GM12878 (cell line): ENCODE results near the gene RTF2. TPM values are rescaled to one million over a fixed set of nuclear protein-coding genes. Genes with fewer than 3 reads are reported as not detected.

ENCODE experiments used
- CHD1 ChIP-seq: IDR thresholded peaks from 2 replicates; pipeline ENCODE4 v1.6.1; 2012; ENCODE audit warnings: low read depth, low read length, improper control_type of control experiment
- EED ChIP-seq: sonication (generic); IDR thresholded peaks from 2 replicates; pipeline ENCODE4 v1.6.1; 2016; ENCODE audit warnings: antibody characterized with exemption, low read depth
- ETV6 ChIP-seq, 2 experiments: fragments of 450-650 bp in 1 of 2; IDR thresholded peaks in 1 of 2; conservative IDR thresholded peaks in 1 of 2; 2 replicates each; pipeline ENCODE4 v1.6.1; 2014; ENCODE audit warnings: antibody characterized with exemption in 1 of 2, borderline replicate concordance in 1 of 2, low read depth in 1 of 2, mild to moderate bottlenecking in 1 of 2, moderate library complexity in 1 of 2
- IKZF1 ChIP-seq: fragments of 450-650 bp; conservative IDR thresholded peaks from 2 replicates; pipeline ENCODE4 v1.6.1; 2017; ENCODE audit warnings: antibody characterized with exemption, mild to moderate bottlenecking
- JUND ChIP-seq: IDR thresholded peaks from 2 replicates; pipeline ENCODE4 v1.6.1; 2012; ENCODE audit warnings: low read depth, mild to moderate bottlenecking, low read length, improper control_type of control experiment, moderate library complexity
- KAT2A ChIP-seq: conservative IDR thresholded peaks from 2 replicates; pipeline ENCODE4 v1.6.1; 2011; ENCODE audit warnings: low read depth, low read length; ENCODE audit not compliant: control insufficient read depth
- MEF2B ChIP-seq: fragments of 450-650 bp; IDR thresholded peaks from 2 replicates; pipeline ENCODE4 v1.6.1; 2018; ENCODE audit warnings: mild to moderate bottlenecking, moderate library complexity; ENCODE audit not compliant: partially characterized antibody, poor library complexity, severe bottlenecking
- NBN ChIP-seq: fragments of 450-650 bp; IDR thresholded peaks from 2 replicates; pipeline ENCODE4 v1.6.1; 2016
- NR2F1 ChIP-seq: fragments of 450-650 bp; conservative IDR thresholded peaks from 2 replicates; pipeline ENCODE4 v1.6.1; 2017; ENCODE audit warnings: mild to moderate bottlenecking
- PML ChIP-seq: IDR thresholded peaks from 2 replicates; pipeline ENCODE4 v1.6.1; 2012; ENCODE audit warnings: low read length, inconsistent platforms
- POLR2AphosphoS5 ChIP-seq: IDR thresholded peaks from 2 replicates; pipeline ENCODE4 v1.6.1; 2011; ENCODE audit warnings: mild to moderate bottlenecking, low read length, inconsistent platforms
- RBBP5 ChIP-seq: fragments of 200-600 bp; sonication (generic); conservative IDR thresholded peaks from 2 replicates; pipeline ENCODE4 v1.6.1; 2016
- RCOR1 ChIP-seq: conservative IDR thresholded peaks from 2 replicates; pipeline ENCODE4 v1.6.1; 2012; ENCODE audit warnings: low read depth, low read length, improper control_type of control experiment
- SIX5 ChIP-seq: IDR thresholded peaks from 2 replicates; pipeline ENCODE4 v1.6.1; 2011; ENCODE audit warnings: mild to moderate bottlenecking, low read depth, low read length, moderate library complexity; ENCODE audit not compliant: severe bottlenecking
- SREBF2 ChIP-seq: IDR thresholded peaks from 2 replicates; pipeline ENCODE4 v1.6.1; 2012; ENCODE audit warnings: mild to moderate bottlenecking, low read length
- SUPT20H ChIP-seq: IDR thresholded peaks from 2 replicates; pipeline ENCODE4 v1.6.1; 2011; ENCODE audit warnings: low read depth, mild to moderate bottlenecking, low read length, moderate library complexity, borderline replicate concordance; ENCODE audit not compliant: control insufficient read depth
- TCF7 ChIP-seq: IDR thresholded peaks from 2 replicates; pipeline ENCODE4 v1.6.1; 2014; ENCODE audit warnings: antibody characterized with exemption, borderline replicate concordance
- YY1 ChIP-seq: IDR thresholded peaks from 2 replicates; pipeline ENCODE4 v1.6.1; 2011; ENCODE audit warnings: low read depth, mild to moderate bottlenecking, low read length
- polyA plus RNA-seq, 11 experiments: library from polyadenylated mRNA; depleted of rRNA in 4 of 11; unstranded in 6 of 11; stranded (reverse) in 5 of 11; fragments of >200 nt; fragmentation: Nextera tagmentation in 4 of 11; fragmentation: Illumina TruSeq in 1 of 11; extraction: Ambion mirVana in 4 of 11; extraction: Trizol in 1 of 11; gene quantifications; 1 replicate in 1 of 11; 2 replicates in 10 of 11; pipeline versions ENCODE4 v1.2.1 to v1.2.3, GENCODE V29; 2011 to 2016; ENCODE audit warnings: inconsistent platforms in 2 of 11, missing spikeins in 2 of 11, low read depth in 1 of 11
- total RNA-seq, 4 experiments: library from RNA; depleted of rRNA in 3 of 4; stranded (reverse); fragments of >200 nt in 3 of 4; fragmentation: Illumina TruSeq in 1 of 4; extraction: Trizol in 1 of 4; gene quantifications; 2 replicates each; pipeline versions ENCODE4 v1.2.1 to v1.2.3, GENCODE V29; 2013 to 2021
- TF ChIP-seq, protein P1 (sequence below): fragments of 450-650 bp; IDR thresholded peaks from 2 replicates; pipeline ENCODE4 v1.6.1; 2016; ENCODE audit warnings: mild to moderate bottlenecking
- TF ChIP-seq, protein P2 (sequence below): fragments of 450-650 bp; IDR thresholded peaks from 2 replicates; pipeline ENCODE4 v1.6.1; 2017; ENCODE audit warnings: mild to moderate bottlenecking, low read depth, inconsistent platforms; ENCODE audit not compliant: poor library complexity, severe bottlenecking
- TF ChIP-seq, protein P3 (sequence below): IDR thresholded peaks from 2 replicates; pipeline ENCODE4 v1.6.1; 2011; ENCODE audit warnings: low read depth, low read length, improper control_type of control experiment, borderline replicate concordance
- TF ChIP-seq, protein P4 (sequence below): IDR thresholded peaks from 2 replicates; pipeline ENCODE4 v1.6.1; 2012; ENCODE audit warnings: low read depth, low read length, improper control_type of control experiment
- TF ChIP-seq, protein P5 (sequence below): fragments of 450-650 bp; IDR thresholded peaks from 2 replicates; pipeline ENCODE4 v1.6.1; 2017; ENCODE audit warnings: low read depth, mild to moderate bottlenecking, moderate library complexity

Gene RTF2
- total and polyA plus RNA-seq, 10 of the 15 experiments (the other 5 are each of a cell fraction or from before 2014, with no cell fraction given): 66.2 to 133 (median 82.9) TPM

DNA sequence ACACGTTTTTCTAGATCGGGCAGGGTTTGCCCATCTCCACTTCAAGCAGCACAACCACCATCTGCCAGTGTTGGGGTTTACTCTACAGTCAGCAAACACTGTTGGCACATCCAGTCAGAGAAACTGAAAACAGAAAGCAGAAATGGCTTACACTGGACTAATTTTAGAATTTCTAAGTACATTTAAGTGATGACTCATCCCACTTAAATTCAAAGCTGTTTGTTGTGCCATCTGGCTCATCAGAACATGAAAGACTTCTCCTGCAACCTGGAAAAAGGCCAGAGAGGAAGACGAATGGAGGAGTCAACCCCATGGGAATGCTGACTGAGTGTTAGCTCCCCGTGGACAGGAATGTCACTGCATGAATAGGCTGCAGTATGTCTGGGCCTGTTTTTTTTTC lies 86.4 kb downstream of the RTF2 start (continued):
- TF ChIP-seq, protein P1, sequence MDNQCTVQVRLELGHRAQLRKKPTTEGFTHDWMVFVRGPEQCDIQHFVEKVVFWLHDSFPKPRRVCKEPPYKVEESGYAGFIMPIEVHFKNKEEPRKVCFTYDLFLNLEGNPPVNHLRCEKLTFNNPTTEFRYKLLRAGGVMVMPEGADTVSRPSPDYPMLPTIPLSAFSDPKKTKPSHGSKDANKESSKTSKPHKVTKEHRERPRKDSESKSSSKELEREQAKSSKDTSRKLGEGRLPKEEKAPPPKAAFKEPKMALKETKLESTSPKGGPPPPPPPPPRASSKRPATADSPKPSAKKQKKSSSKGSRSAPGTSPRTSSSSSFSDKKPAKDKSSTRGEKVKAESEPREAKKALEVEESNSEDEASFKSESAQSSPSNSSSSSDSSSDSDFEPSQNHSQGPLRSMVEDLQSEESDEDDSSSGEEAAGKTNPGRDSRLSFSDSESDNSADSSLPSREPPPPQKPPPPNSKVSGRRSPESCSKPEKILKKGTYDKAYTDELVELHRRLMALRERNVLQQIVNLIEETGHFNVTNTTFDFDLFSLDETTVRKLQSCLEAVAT: no peak
- TF ChIP-seq SUPT20H (no peak), NR2F1 (no peak), TCF7 (no peak), EED (peak; percentile 74), JUND (peak; percentile 69), ETV6 (conservative IDR thresholded peaks at IDR 0.05 in 1 of 2, IDR thresholded peaks at IDR 0.05 in 1 of 2; ENCODE audit: borderline replicate concordance in 1 of 2, low read depth in 1 of 2) (0 out of 4 replicates have a peak, but pooled peaks of 1 of the 2 experiments have one; percentile 26), MEF2B (peak; percentile 82), POLR2AphosphoS5 (no peak), NBN (0 out of 2 replicates have a peak, but pooled peaks have one; percentile 24), KAT2A (no peak), YY1 (0 out of 2 replicates have a peak, but pooled peaks have one; percentile 31), PML (no peak), RCOR1 (0 out of 2 replicates have a peak, but pooled peaks have one; percentile 38), CHD1 (no peak), IKZF1 (peak; percentile 86), SIX5 (no peak), RBBP5 (0 out of 2 replicates have a peak, but pooled peaks have one; percentile 50), SREBF2 (no peak)
- TF ChIP-seq, protein P2, sequence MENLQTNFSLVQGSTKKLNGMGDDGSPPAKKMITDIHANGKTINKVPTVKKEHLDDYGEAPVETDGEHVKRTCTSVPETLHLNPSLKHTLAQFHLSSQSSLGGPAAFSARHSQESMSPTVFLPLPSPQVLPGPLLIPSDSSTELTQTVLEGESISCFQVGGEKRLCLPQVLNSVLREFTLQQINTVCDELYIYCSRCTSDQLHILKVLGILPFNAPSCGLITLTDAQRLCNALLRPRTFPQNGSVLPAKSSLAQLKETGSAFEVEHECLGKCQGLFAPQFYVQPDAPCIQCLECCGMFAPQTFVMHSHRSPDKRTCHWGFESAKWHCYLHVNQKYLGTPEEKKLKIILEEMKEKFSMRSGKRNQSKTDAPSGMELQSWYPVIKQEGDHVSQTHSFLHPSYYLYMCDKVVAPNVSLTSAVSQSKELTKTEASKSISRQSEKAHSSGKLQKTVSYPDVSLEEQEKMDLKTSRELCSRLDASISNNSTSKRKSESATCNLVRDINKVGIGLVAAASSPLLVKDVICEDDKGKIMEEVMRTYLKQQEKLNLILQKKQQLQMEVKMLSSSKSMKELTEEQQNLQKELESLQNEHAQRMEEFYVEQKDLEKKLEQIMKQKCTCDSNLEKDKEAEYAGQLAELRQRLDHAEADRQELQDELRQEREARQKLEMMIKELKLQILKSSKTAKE: peak; percentile 33
- TF ChIP-seq, protein P3, sequence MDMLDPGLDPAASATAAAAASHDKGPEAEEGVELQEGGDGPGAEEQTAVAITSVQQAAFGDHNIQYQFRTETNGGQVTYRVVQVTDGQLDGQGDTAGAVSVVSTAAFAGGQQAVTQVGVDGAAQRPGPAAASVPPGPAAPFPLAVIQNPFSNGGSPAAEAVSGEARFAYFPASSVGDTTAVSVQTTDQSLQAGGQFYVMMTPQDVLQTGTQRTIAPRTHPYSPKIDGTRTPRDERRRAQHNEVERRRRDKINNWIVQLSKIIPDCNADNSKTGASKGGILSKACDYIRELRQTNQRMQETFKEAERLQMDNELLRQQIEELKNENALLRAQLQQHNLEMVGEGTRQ: no peak
- TF ChIP-seq, protein P4, sequence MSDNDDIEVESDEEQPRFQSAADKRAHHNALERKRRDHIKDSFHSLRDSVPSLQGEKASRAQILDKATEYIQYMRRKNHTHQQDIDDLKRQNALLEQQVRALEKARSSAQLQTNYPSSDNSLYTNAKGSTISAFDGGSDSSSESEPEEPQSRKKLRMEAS: no peak
- TF ChIP-seq, protein P5, sequence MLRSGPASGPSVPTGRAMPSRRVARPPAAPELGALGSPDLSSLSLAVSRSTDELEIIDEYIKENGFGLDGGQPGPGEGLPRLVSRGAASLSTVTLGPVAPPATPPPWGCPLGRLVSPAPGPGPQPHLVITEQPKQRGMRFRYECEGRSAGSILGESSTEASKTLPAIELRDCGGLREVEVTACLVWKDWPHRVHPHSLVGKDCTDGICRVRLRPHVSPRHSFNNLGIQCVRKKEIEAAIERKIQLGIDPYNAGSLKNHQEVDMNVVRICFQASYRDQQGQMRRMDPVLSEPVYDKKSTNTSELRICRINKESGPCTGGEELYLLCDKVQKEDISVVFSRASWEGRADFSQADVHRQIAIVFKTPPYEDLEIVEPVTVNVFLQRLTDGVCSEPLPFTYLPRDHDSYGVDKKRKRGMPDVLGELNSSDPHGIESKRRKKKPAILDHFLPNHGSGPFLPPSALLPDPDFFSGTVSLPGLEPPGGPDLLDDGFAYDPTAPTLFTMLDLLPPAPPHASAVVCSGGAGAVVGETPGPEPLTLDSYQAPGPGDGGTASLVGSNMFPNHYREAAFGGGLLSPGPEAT: no peak; the same call in none of the 2 replicates
